ENCODE measurements around the gene CCER1. TPM values are rescaled to one million over a fixed set of nuclear protein-coding genes. Genes with fewer than 3 reads are reported as not detected.
"Not testable (repeated sequence)": the region's sequence is repeated elsewhere in the genome, so short reads cannot be mapped to it uniquely, and the experiment has no call there.

The CCER1 gene
- total RNA-seq, 1 experiment from 2014 or later: not detected

DNA sequence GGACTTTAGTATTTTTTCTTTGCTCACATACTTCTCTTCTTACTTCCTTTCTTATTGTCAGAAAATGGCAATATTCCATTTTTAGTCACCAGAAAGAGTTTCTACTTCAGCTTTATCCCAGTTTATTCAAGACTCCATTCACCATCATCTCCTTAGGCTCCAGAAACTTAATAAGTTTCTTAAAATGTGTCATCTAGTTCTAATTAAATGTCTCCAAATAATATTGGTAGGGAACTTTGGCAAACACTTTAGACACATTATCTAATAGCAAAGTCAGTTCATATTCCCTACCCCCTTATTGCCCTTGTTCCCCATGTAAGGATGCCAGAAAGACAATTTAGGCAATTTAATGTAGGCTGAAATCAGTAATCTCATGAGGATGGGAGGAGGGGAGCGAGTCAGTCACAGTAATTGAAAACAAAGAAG is 34.7 kb upstream of the CCER1 start:
- DNase-seq (ENCODE audit: unreplicated experiment): no peak
- POLR2A ChIA-PET: no interaction called here
- BruUV-seq (replicated peaks): no TSS peak
- intact Hi-C loops (cut with micrococcal nuclease): no loop called here
- CTCF ChIA-PET: interaction anchor here (2.1 kb wide), 1 partner anchor 12 kb away, joined by 7 read pairs; no protein-coding TSS in a partner anchor
- TF ChIP-seq, protein P1, sequence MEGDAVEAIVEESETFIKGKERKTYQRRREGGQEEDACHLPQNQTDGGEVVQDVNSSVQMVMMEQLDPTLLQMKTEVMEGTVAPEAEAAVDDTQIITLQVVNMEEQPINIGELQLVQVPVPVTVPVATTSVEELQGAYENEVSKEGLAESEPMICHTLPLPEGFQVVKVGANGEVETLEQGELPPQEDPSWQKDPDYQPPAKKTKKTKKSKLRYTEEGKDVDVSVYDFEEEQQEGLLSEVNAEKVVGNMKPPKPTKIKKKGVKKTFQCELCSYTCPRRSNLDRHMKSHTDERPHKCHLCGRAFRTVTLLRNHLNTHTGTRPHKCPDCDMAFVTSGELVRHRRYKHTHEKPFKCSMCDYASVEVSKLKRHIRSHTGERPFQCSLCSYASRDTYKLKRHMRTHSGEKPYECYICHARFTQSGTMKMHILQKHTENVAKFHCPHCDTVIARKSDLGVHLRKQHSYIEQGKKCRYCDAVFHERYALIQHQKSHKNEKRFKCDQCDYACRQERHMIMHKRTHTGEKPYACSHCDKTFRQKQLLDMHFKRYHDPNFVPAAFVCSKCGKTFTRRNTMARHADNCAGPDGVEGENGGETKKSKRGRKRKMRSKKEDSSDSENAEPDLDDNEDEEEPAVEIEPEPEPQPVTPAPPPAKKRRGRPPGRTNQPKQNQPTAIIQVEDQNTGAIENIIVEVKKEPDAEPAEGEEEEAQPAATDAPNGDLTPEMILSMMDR (IDR thresholded peaks at IDR 0.05; ENCODE audit: unreplicated experiment): no peak
- Mint-ChIP-seq H3K9me3 (ENCODE audit: unreplicated experiment) (no peaks in the 10 kb centered on the region), H3K27ac (ENCODE audit: low read depth, unreplicated experiment) (no peak overlapping the region), H3K27me3 (ENCODE audit: insufficient read depth, unreplicated experiment) (peaks cover 56% of the 10 kb centered on the region), H3K36me3 (ENCODE audit: insufficient read depth, unreplicated experiment) (no peaks in the 10 kb centered on the region), H3K4me1 (ENCODE audit: insufficient read depth, unreplicated experiment) (no peaks in the 10 kb centered on the region), H3K4me3 (ENCODE audit: unreplicated experiment) (no peak overlapping the region)

DNA sequence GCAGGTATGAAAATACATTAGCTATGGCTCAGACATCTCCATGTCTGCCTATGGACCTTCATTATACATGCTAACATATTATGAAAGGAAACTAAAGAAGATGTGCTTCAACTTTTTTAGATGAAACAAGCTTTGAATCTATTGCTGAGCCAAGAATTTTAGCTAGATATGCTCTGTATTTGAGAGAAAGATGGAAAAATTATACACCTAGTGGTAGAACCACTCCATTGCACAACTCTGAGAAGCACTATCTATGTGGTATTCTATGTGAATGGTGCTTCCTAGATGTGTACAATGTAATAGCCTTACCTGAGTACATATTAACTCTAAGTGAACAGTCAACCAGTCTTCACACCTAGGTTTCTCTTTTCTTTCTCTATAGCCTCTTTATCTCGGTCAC is 32.5 kb upstream of the CCER1 start:
- POLR2A ChIA-PET: no interaction called here
- H3K36me3 Mint-ChIP-seq (ENCODE audit: insufficient read depth, unreplicated experiment): no peaks in the 10 kb centered on the region
- no peak overlapping the region for H3K27ac Mint-ChIP-seq (ENCODE audit: low read depth, unreplicated experiment)
- no peaks in the 10 kb centered on the region for H3K4me1 Mint-ChIP-seq (ENCODE audit: insufficient read depth, unreplicated experiment)
- H3K9me3 Mint-ChIP-seq (ENCODE audit: unreplicated experiment): no peaks in the 10 kb centered on the region
- no peak overlapping the region for H3K4me3 Mint-ChIP-seq (ENCODE audit: unreplicated experiment)
- CTCF ChIA-PET: interaction anchor here (2.2 to 2.9 kb wide), 3 partner anchors 10 to 368 kb away, joined by 7 to 20 read pairs (median 12); no protein-coding TSS in a partner anchor
- no TSS peak for BruUV-seq (replicated peaks)
- no peak for DNase-seq (ENCODE audit: unreplicated experiment)
- intact Hi-C loops (cut with micrococcal nuclease): no loop called here
- H3K27me3 Mint-ChIP-seq (ENCODE audit: insufficient read depth, unreplicated experiment): peaks cover 43% of the 10 kb centered on the region
- TF ChIP-seq, protein P1 (IDR thresholded peaks at IDR 0.05; ENCODE audit: unreplicated experiment): peak; percentile 14

DNA sequence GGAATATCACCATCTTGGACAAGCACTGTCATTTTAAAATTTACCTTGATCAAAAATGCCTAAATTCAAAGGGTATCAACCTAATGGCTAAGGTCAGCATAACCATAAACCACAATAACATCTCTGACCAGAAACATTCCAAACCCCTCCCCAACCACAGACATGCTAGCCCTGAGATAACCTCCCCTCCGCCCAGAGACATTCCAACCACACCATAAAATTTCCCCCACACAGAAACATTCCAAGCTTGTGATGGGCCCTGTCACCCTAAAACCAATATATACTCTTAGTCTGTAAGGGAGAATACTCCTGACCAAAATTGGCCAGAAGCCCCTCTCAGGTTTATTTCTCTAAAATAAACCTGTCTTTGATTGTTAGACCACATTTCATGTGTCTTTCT is 32.1 kb upstream of the CCER1 start:
- BruUV-seq (replicated peaks): no TSS peak
- POLR2A ChIA-PET: no interaction called here
- no peak for DNase-seq (ENCODE audit: unreplicated experiment)
- TF ChIP-seq, protein P1 (IDR thresholded peaks at IDR 0.05; ENCODE audit: unreplicated experiment): no peak
- no peaks in the 10 kb centered on the region for H3K9me3 Mint-ChIP-seq (ENCODE audit: unreplicated experiment)
- no peaks in the 10 kb centered on the region for H3K36me3 Mint-ChIP-seq (ENCODE audit: insufficient read depth, unreplicated experiment)
- no peaks in the 10 kb centered on the region for H3K4me1 Mint-ChIP-seq (ENCODE audit: insufficient read depth, unreplicated experiment)
- intact Hi-C loops (cut with micrococcal nuclease): no loop called here
- no peak overlapping the region for H3K27ac Mint-ChIP-seq (ENCODE audit: low read depth, unreplicated experiment)
- H3K4me3 Mint-ChIP-seq (ENCODE audit: unreplicated experiment): no peak overlapping the region
- peaks cover 39% of the 10 kb centered on the region for H3K27me3 Mint-ChIP-seq (ENCODE audit: insufficient read depth, unreplicated experiment)
- CTCF ChIA-PET: interaction anchor here (1.1 to 2.9 kb wide), 5 partner anchors 9 to 368 kb away, joined by 3 to 20 read pairs (median 7); no protein-coding TSS in a partner anchor

DNA sequence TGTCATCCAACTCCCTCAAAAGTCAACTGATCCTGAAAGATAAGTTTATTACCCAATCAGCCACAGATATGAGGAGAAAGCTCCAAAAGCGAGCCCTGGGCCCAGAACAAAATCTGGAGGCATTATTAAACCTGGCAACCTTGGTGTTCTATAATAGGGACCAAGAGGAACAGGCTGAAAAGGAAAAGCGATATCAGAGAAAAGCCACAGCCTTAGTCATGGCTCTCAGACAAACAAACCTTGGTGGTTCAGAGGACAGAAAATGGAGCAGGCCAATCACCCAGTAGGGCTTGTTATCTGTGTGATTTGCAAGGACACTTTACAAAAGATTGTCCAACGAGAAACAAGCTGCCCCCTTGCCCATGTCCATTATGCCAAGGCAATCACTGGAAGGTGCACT is 30.4 kb upstream of the CCER1 start:
- H3K27ac Mint-ChIP-seq (ENCODE audit: low read depth, unreplicated experiment); intact Hi-C loops (cut with micrococcal nuclease); H3K9me3 Mint-ChIP-seq (ENCODE audit: unreplicated experiment); H3K4me1 Mint-ChIP-seq (ENCODE audit: insufficient read depth, unreplicated experiment); BruUV-seq (replicated peaks); POLR2A ChIA-PET; H3K4me3 Mint-ChIP-seq (ENCODE audit: unreplicated experiment); DNase-seq (ENCODE audit: unreplicated experiment); H3K36me3 Mint-ChIP-seq (ENCODE audit: insufficient read depth, unreplicated experiment): not testable (repeated sequence)
- H3K27me3 Mint-ChIP-seq (ENCODE audit: insufficient read depth, unreplicated experiment): peaks cover 22% of the 10 kb centered on the region
- CTCF ChIA-PET: interaction anchor here (1.0 to 1.6 kb wide), 3 partner anchors 114 to 192 kb away, joined by 3 to 4 read pairs (median 3); no protein-coding TSS in a partner anchor

DNA sequence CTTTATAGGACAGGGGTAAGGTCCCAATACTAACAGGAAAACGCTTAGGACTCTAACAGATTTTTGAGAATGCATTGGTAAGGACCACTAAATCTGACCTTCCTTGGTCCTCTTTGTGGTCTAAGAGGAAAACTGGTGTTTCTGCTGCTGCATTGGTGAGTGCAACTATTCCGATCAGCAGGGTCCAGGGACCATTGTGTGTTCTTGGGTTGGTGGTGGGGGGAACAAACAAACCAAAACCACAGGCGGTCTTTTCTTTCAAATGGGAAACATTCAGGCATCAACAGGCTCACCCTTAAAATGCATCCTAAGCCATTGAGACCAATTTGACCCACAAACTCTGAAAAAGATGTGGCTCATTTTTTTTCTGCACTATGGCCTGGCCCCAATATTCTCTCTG is 29.1 kb upstream of the CCER1 start:
- TF ChIP-seq, protein P1 (IDR thresholded peaks at IDR 0.05; ENCODE audit: unreplicated experiment): no peak
- peaks cover 10% of the 10 kb centered on the region for H3K27me3 Mint-ChIP-seq (ENCODE audit: insufficient read depth, unreplicated experiment)
- intact Hi-C loops (cut with micrococcal nuclease): no loop called here
- no peak for DNase-seq (ENCODE audit: unreplicated experiment)
- H3K9me3 Mint-ChIP-seq (ENCODE audit: unreplicated experiment): no peaks in the 10 kb centered on the region
- no peaks in the 10 kb centered on the region for H3K4me1 Mint-ChIP-seq (ENCODE audit: insufficient read depth, unreplicated experiment)
- H3K4me3 Mint-ChIP-seq (ENCODE audit: unreplicated experiment): no peak overlapping the region
- ChIA-PET CTCF (interaction anchor here (1.4 to 1.9 kb wide), 2 partner anchors 124 to 193 kb away, joined by 4 to 5 read pairs; no protein-coding TSS in a partner anchor), POLR2A (no interaction called here)
- no peak overlapping the region for H3K27ac Mint-ChIP-seq (ENCODE audit: low read depth, unreplicated experiment)
- no peaks in the 10 kb centered on the region for H3K36me3 Mint-ChIP-seq (ENCODE audit: insufficient read depth, unreplicated experiment)
- BruUV-seq (replicated peaks): no TSS peak
